ENCODE results near the gene RELN. TPM values are rescaled to one million over a fixed set of nuclear protein-coding genes. Genes with fewer than 3 reads are reported as not detected.

Gene RELN
- total RNA-seq, 1 experiment from 2014 or later = 0.20 TPM

- DNase-seq (ENCODE audit: low read depth, low spot score) (no peak), ATAC-seq (no peak)
- ChIA-PET CTCF (no interaction called here), POLR2A (no interaction called here), RAD21 (ENCODE audit: low non-redundant PET in 1 of 2, low total read pairs in 2 of 2, uncharacterized antibody in 2 of 2, unreplicated experiment in 2 of 2) (no interaction called here)
- Histone ChIP-seq H3K9me3 (ENCODE audit: control insufficient read depth in 1 of 2, insufficient read depth in 1 of 2, low read depth in 1 of 2, low read length in 2 of 2) (no peaks in the 10 kb centered on the region), H4K20me1 (ENCODE audit: insufficient read depth) (no peaks in the 10 kb centered on the region), H2AFZ (ENCODE audit: low read depth, low read length, poor library complexity, severe bottlenecking) (no peak overlapping the region), H3K9me2 (ENCODE audit: insufficient read depth) (no peaks in the 10 kb centered on the region), H3K4me2 (ENCODE audit: low read length) (no peak overlapping the region), H3K4me3 (replicated peaks in 1 of 2; ENCODE audit: low read depth in 1 of 2, low read length in 2 of 2) (no peak overlapping the region), H3K9ac (ENCODE audit: low read length) (no peak overlapping the region), H3K79me2 (ENCODE audit: insufficient read depth, low read length) (no peaks in the 10 kb centered on the region), H3K27ac (ENCODE audit: low read depth, low read length) (no peak overlapping the region), H3K36me3 (ENCODE audit: control insufficient read depth in 1 of 2, insufficient read depth in 2 of 2, low read length in 2 of 2) (no peaks in the 10 kb centered on the region), H3K4me1 (ENCODE audit: control insufficient read depth in 1 of 2, insufficient read depth in 2 of 2, low read length in 2 of 2) (no peaks in the 10 kb centered on the region), H3K27me3 (ENCODE audit: insufficient read depth, low read length) (peaks cover 59% of the 10 kb centered on the region)
- BruUV-seq (replicated peaks) = no TSS peak
- TF ChIP-seq ZFX (IDR thresholded peaks at IDR 0.05) (no peak), CBX3 (IDR thresholded peaks at IDR 0.05; ENCODE audit: low read depth) (no peak), ZNF274 (IDR thresholded peaks at IDR 0.05; ENCODE audit: low read depth, low read length) (no peak), EZH2 (IDR thresholded peaks at IDR 0.05) (no peak), EGR1 (IDR thresholded peaks at IDR 0.05; ENCODE audit: low read depth) (no peak), SP1 (IDR thresholded peaks at IDR 0.05; ENCODE audit: low read depth) (no peak), ATF3 (IDR thresholded peaks at IDR 0.05) (no peak), TCF7L2 (IDR thresholded peaks at IDR 0.05; ENCODE audit: borderline replicate concordance, extremely low read depth, insufficient read depth, insufficient read length) (no peak), EZH2phosphoT487 (IDR thresholded peaks at IDR 0.05; ENCODE audit: borderline replicate concordance) (no peak), REST (IDR thresholded peaks at IDR 0.05; ENCODE audit: low read depth) (no peak), SIN3A (IDR thresholded peaks at IDR 0.05; ENCODE audit: low read depth) (no peak), POLR2AphosphoS5 (IDR thresholded peaks at IDR 0.05; ENCODE audit: low read depth, low read length) (no peak), JUND (IDR thresholded peaks at IDR 0.05) (no peak), MAX (IDR thresholded peaks at IDR 0.05) (no peak), FOSL1 (IDR thresholded peaks at IDR 0.05; ENCODE audit: low read depth) (no peak), POLR2A (IDR thresholded peaks at IDR 0.05; ENCODE audit: borderline replicate concordance, extremely low read depth, insufficient read depth, insufficient read length) (no peak), ELF1 (IDR thresholded peaks at IDR 0.05; ENCODE audit: borderline replicate concordance, low read depth) (no peak), ZBTB33 (IDR thresholded peaks at IDR 0.05; ENCODE audit: extremely low read depth, insufficient replicate concordance, low read length) (no peak), CTCF (IDR thresholded peaks at IDR 0.05 in 2 of 3, conservative IDR thresholded peaks at IDR 0.05 in 1 of 3; ENCODE audit: borderline replicate concordance in 1 of 3, insufficient read depth in 1 of 3, low read depth in 2 of 3, low read length in 2 of 3) (no peak), SRF (IDR thresholded peaks at IDR 0.05; ENCODE audit: low read depth) (no peak)
- intact Hi-C loops (cut with micrococcal nuclease) = no loop called here
Measured at GRCh38 chr7:103462358-103462757, 527.1 kb downstream of the RELN start.

Data from HCT116 (cell line).